ENCODE data around the gene SORCS1. TPM values are rescaled to one million over a fixed set of nuclear protein-coding genes. Genes with fewer than 3 reads are reported as not detected.

The SORCS1 gene
- total RNA-seq, 1 donor from 2014 or later = 1.1 TPM

GRCh38 chr10:106661767-106662140 is 502.8 kb downstream of the SORCS1 start:
- Histone ChIP-seq H3K4me3 (ENCODE audit: insufficient read depth, low read depth, low read length) (no peak overlapping the region), H2AFZ (ENCODE audit: low read depth, low read length) (no peak overlapping the region), H3K9ac (ENCODE audit: low read length) (no peak overlapping the region), H3K27ac (ENCODE audit: low read depth, low read length) (no peak overlapping the region), H3K79me2 (ENCODE audit: insufficient read depth, low read length) (no peaks in the 10 kb centered on the region), H3K27me3 (ENCODE audit: insufficient read depth, low read length) (no peaks in the 10 kb centered on the region), H3K9me3 (ENCODE audit: insufficient read depth, low read depth, low read length) (no peaks in the 10 kb centered on the region), H3K36me3 (ENCODE audit: insufficient read depth, low read length) (no peaks in the 10 kb centered on the region), H3K4me2 (ENCODE audit: low read length) (no peak overlapping the region), H3K4me1 (ENCODE audit: insufficient read depth, low read length) (no peaks in the 10 kb centered on the region), H4K20me1 (ENCODE audit: insufficient read depth, low read length) (no peaks in the 10 kb centered on the region)
- Mint-ChIP-seq H3K4me3 (ENCODE audit: unreplicated experiment) (no peak overlapping the region), H3K9me3 (ENCODE audit: unreplicated experiment) (no peaks in the 10 kb centered on the region), H3K27ac (ENCODE audit: unreplicated experiment) (no peak overlapping the region), H3K36me3 (ENCODE audit: low read depth, unreplicated experiment) (no peaks in the 10 kb centered on the region), H3K4me1 (ENCODE audit: low read depth, unreplicated experiment) (no peaks in the 10 kb centered on the region), H3K27me3 (ENCODE audit: low read depth, unreplicated experiment) (no peaks in the 10 kb centered on the region)
- DNase-seq (ENCODE audit: low read depth) (no peak), FAIRE-seq (no peak)
- TF ChIP-seq CTCF (IDR thresholded peaks at IDR 0.05; ENCODE audit: insufficient read depth, low read depth, low read length) (no peak), EZH2 (IDR thresholded peaks at IDR 0.05; ENCODE audit: insufficient read depth, low read length) (no peak)

- no peak overlapping the region for H3K4me2 ChIP-seq (ENCODE audit: low read length)
- no peak for DNase-seq (ENCODE audit: low read depth)
- H3K36me3 ChIP-seq (ENCODE audit: insufficient read depth, low read length) = no peaks in the 10 kb centered on the region
- no peaks in the 10 kb centered on the region for H3K79me2 ChIP-seq (ENCODE audit: insufficient read depth, low read length)
- no peaks in the 10 kb centered on the region for H3K27me3 ChIP-seq (ENCODE audit: insufficient read depth, low read length)
- H2AFZ ChIP-seq (ENCODE audit: low read depth, low read length) = no peak overlapping the region
- no peaks in the 10 kb centered on the region for H4K20me1 ChIP-seq (ENCODE audit: insufficient read depth, low read length)
- Mint-ChIP-seq H3K36me3 (ENCODE audit: low read depth, unreplicated experiment) (no peaks in the 10 kb centered on the region), H3K27me3 (ENCODE audit: low read depth, unreplicated experiment) (no peaks in the 10 kb centered on the region), H3K4me3 (ENCODE audit: unreplicated experiment) (no peak overlapping the region), H3K9me3 (ENCODE audit: unreplicated experiment) (no peaks in the 10 kb centered on the region), H3K27ac (ENCODE audit: unreplicated experiment) (no peak overlapping the region), H3K4me1 (ENCODE audit: low read depth, unreplicated experiment) (no peaks in the 10 kb centered on the region)
- no peak for TF ChIP-seq EZH2 (IDR thresholded peaks at IDR 0.05; ENCODE audit: insufficient read depth, low read length)
- no peak for TF ChIP-seq CTCF (IDR thresholded peaks at IDR 0.05; ENCODE audit: insufficient read depth, low read depth, low read length)
- no peaks in the 10 kb centered on the region for H3K4me1 ChIP-seq (ENCODE audit: insufficient read depth, low read length)
- no peak overlapping the region for H3K4me3 ChIP-seq (ENCODE audit: insufficient read depth, low read depth, low read length)
- no peak overlapping the region for H3K9ac ChIP-seq (ENCODE audit: low read length)
- FAIRE-seq = no peak
- no peak overlapping the region for H3K27ac ChIP-seq (ENCODE audit: low read depth, low read length)
- no peaks in the 10 kb centered on the region for H3K9me3 ChIP-seq (ENCODE audit: insufficient read depth, low read depth, low read length)
Observed at GRCh38 chr10:106661133-106661766, 503.3 kb downstream of the SORCS1 start.

- no peak overlapping the region for H3K4me2 ChIP-seq (ENCODE audit: low read length)
- H3K27ac ChIP-seq (ENCODE audit: low read depth, low read length) = no peak overlapping the region
- H3K4me3 Mint-ChIP-seq (ENCODE audit: unreplicated experiment) = no peak overlapping the region
- no peaks in the 10 kb centered on the region for H3K36me3 Mint-ChIP-seq (ENCODE audit: low read depth, unreplicated experiment)
- no peak overlapping the region for H3K9ac ChIP-seq (ENCODE audit: low read length)
- no peaks in the 10 kb centered on the region for H3K36me3 ChIP-seq (ENCODE audit: insufficient read depth, low read length)
- H3K9me3 ChIP-seq (ENCODE audit: insufficient read depth, low read depth, low read length) = no peaks in the 10 kb centered on the region
- H4K20me1 ChIP-seq (ENCODE audit: insufficient read depth, low read length) = no peaks in the 10 kb centered on the region
- H3K27ac Mint-ChIP-seq (ENCODE audit: unreplicated experiment) = no peak overlapping the region
- no peaks in the 10 kb centered on the region for H3K27me3 ChIP-seq (ENCODE audit: insufficient read depth, low read length)
- no peak for FAIRE-seq
- TF ChIP-seq EZH2 (IDR thresholded peaks at IDR 0.05; ENCODE audit: insufficient read depth, low read length) = no peak
- no peak for TF ChIP-seq CTCF (IDR thresholded peaks at IDR 0.05; ENCODE audit: insufficient read depth, low read depth, low read length)
- H3K4me1 ChIP-seq (ENCODE audit: insufficient read depth, low read length) = no peaks in the 10 kb centered on the region
- no peaks in the 10 kb centered on the region for H3K79me2 ChIP-seq (ENCODE audit: insufficient read depth, low read length)
- no peak for DNase-seq (ENCODE audit: low read depth)
- H3K4me1 Mint-ChIP-seq (ENCODE audit: low read depth, unreplicated experiment) = no peaks in the 10 kb centered on the region
- no peaks in the 10 kb centered on the region for H3K27me3 Mint-ChIP-seq (ENCODE audit: low read depth, unreplicated experiment)
- no peak overlapping the region for H2AFZ ChIP-seq (ENCODE audit: low read depth, low read length)
- H3K4me3 ChIP-seq (ENCODE audit: insufficient read depth, low read depth, low read length) = no peak overlapping the region
- H3K9me3 Mint-ChIP-seq (ENCODE audit: unreplicated experiment) = no peaks in the 10 kb centered on the region
Observed at GRCh38 chr10:106660550-106660949, 504.0 kb downstream of the SORCS1 start.
